ENCODE results near the gene P2RY2. TPM values are rescaled to one million over a fixed set of nuclear protein-coding genes. Genes with fewer than 3 reads are reported as not detected.

The P2RY2 gene
- total and polyA plus RNA-seq, 9 of the 15 experiments (the other 6 are each of a cell fraction or from before 2014, with no cell fraction given) = not detected

DNA sequence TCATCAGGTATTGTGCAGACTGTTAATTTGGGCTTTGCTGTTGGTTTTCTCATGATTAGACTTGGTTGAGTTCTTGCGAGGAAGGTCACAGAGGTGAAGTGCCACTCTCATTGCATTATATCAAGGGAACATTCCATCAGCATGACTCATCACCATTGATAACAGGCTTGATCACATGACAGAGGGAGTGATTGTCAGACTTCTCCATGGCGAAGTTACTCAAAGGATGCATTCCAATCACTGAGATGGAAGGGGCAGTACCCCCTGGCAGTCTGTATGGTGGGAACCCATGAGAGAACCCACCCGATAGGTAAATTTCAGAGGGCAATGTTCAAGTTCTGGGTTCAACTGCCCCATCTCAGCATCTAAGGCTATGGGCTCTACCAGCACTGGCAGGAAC, 19.4 kb upstream of the P2RY2 start (continued):
- no peak for TF ChIP-seq RBM22 (IDR thresholded peaks at IDR 0.05; ENCODE audit: low read depth, low read length, poor library complexity, severe bottlenecking)

DNA sequence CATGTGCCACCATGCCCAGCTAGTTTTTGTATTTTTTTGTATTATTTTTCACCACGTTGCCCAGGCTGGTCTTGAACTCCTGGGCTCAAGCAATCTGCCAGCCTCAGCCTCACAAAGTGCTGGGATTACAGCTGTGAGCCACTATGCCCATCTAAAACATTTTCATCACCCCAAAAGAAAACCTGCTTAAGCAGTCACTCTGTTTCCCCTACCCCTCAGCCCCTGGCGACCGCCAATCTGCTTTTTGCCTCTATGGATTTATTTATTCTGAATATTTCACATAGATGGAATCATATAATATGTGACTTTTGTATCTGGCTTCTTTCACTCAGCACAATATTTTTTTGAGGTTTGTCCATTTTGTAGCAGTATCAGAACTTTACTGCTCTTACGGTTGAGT, 18.6 kb upstream of the P2RY2 start:
- CTCF ChIA-PET (ENCODE audit: low intra/inter-chr PET ratio) = no interaction called here
- no TSS peak for BruUV-seq (replicated peaks)
- Histone ChIP-seq H3K4me1 (replicated peaks in 1 of 2; ENCODE audit: control insufficient read depth in 2 of 2, insufficient read depth in 2 of 2, low read length in 2 of 2) (peaks cover 10% of the 10 kb centered on the region in 2 experiments; a peak in 4 of 5 replicates), H2AFZ (ENCODE audit: low read depth, low read length) (no peak overlapping the region), H3K4me3 (no peak overlapping the region), H3K36me3 (ENCODE audit: control insufficient read depth, insufficient read depth, low read length) (no peaks in the 10 kb centered on the region), H3K9me1 (ENCODE audit: control insufficient read depth, insufficient read depth, low read length) (no peaks in the 10 kb centered on the region), H4K20me1 (replicated peaks; ENCODE audit: control insufficient read depth, insufficient read depth, low read length) (no peaks in the 10 kb centered on the region), H3K9ac (ENCODE audit: insufficient read depth in 1 of 2, low read depth in 2 of 2, low read length in 2 of 2) (no peak overlapping the region), H3K27ac (ENCODE audit: extremely low read depth, low read depth, low read length) (no peak overlapping the region), H3K4me2 (ENCODE audit: insufficient read depth, low read length) (no peak overlapping the region), H3K79me2 (ENCODE audit: control insufficient read depth, insufficient read depth, low read length) (no peaks in the 10 kb centered on the region), H3K27me3 (ENCODE audit: control insufficient read depth in 2 of 2, insufficient read depth in 2 of 2, low read length in 2 of 2) (peaks cover 8 to 26% of the 10 kb centered on the region in 2 experiments), H3K9me3 (replicated peaks; ENCODE audit: control insufficient read depth, insufficient read depth, low read depth, low read length) (no peaks in the 10 kb centered on the region)
- intact Hi-C loops (cut with micrococcal nuclease) = no loop called here
- in situ Hi-C loops (cut with MboI) = no loop called here
- POLR2A ChIA-PET = interaction anchor here (0.6 to 0.7 kb wide), 2 partner anchors 11 to 1738 kb away, joined by 3 read pairs; no protein-coding TSS in a partner anchor
- no peak for DNase-seq (ENCODE audit: extremely low read depth in 1 of 4, low spot score in 3 of 4)
- WGBS (ENCODE audit: insufficient coverage, low coverage, missing lambda C conversion rate) = 31% methylated on average over 4 of the region's 4 CpGs
- ATAC-seq = no peak
- FAIRE-seq = no peak
- TF ChIP-seq POLR2B (IDR thresholded peaks at IDR 0.05; ENCODE audit: low read depth, partially characterized antibody) (no peak), TCF3 (CRISPR knock-in tag; IDR thresholded peaks at IDR 0.05) (no peak), SREBF2 (CRISPR knock-in tag; IDR thresholded peaks at IDR 0.05) (no peak), DNMT1 (IDR thresholded peaks at IDR 0.05) (no peak), L3MBTL2 (IDR thresholded peaks at IDR 0.05) (no peak), NFXL1 (CRISPR knock-in tag; IDR thresholded peaks at IDR 0.05) (no peak), RBBP5 (IDR thresholded peaks at IDR 0.05; ENCODE audit: borderline replicate concordance, insufficient read depth, low read length, poor library complexity, severe bottlenecking) (no peak)
- TF ChIP-seq, protein P1, sequence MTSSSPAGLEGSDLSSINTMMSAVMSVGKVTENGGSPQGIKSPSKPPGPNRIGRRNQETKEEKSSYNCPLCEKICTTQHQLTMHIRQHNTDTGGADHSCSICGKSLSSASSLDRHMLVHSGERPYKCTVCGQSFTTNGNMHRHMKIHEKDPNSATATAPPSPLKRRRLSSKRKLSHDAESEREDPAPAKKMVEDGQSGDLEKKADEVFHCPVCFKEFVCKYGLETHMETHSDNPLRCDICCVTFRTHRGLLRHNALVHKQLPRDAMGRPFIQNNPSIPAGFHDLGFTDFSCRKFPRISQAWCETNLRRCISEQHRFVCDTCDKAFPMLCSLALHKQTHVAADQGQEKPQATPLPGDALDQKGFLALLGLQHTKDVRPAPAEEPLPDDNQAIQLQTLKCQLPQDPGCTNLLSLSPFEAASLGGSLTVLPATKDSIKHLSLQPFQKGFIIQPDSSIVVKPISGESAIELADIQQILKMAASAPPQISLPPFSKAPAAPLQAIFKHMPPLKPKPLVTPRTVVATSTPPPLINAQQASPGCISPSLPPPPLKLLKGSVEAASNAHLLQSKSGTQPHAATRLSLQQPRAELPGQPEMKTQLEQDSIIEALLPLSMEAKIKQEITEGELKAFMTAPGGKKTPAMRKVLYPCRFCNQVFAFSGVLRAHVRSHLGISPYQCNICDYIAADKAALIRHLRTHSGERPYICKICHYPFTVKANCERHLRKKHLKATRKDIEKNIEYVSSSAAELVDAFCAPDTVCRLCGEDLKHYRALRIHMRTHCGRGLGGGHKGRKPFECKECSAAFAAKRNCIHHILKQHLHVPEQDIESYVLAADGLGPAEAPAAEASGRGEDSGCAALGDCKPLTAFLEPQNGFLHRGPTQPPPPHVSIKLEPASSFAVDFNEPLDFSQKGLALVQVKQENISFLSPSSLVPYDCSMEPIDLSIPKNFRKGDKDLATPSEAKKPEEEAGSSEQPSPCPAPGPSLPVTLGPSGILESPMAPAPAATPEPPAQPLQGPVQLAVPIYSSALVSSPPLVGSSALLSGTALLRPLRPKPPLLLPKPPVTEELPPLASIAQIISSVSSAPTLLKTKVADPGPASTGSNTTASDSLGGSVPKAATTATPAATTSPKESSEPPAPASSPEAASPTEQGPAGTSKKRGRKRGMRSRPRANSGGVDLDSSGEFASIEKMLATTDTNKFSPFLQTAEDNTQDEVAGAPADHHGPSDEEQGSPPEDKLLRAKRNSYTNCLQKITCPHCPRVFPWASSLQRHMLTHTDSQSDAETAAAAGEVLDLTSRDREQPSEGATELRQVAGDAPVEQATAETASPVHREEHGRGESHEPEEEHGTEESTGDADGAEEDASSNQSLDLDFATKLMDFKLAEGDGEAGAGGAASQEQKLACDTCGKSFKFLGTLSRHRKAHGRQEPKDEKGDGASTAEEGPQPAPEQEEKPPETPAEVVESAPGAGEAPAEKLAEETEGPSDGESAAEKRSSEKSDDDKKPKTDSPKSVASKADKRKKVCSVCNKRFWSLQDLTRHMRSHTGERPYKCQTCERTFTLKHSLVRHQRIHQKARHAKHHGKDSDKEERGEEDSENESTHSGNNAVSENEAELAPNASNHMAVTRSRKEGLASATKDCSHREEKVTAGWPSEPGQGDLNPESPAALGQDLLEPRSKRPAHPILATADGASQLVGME (CRISPR knock-in tag; IDR thresholded peaks at IDR 0.05) = no peak
- TF ChIP-seq, protein P2, sequence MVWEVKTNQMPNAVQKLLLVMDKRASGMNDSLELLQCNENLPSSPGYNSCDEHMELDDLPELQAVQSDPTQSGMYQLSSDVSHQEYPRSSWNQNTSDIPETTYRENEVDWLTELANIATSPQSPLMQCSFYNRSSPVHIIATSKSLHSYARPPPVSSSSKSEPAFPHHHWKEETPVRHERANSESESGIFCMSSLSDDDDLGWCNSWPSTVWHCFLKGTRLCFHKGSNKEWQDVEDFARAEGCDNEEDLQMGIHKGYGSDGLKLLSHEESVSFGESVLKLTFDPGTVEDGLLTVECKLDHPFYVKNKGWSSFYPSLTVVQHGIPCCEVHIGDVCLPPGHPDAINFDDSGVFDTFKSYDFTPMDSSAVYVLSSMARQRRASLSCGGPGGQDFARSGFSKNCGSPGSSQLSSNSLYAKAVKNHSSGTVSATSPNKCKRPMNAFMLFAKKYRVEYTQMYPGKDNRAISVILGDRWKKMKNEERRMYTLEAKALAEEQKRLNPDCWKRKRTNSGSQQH (CRISPR knock-in tag; IDR thresholded peaks at IDR 0.05) = no peak
- TF ChIP-seq, protein P3, sequence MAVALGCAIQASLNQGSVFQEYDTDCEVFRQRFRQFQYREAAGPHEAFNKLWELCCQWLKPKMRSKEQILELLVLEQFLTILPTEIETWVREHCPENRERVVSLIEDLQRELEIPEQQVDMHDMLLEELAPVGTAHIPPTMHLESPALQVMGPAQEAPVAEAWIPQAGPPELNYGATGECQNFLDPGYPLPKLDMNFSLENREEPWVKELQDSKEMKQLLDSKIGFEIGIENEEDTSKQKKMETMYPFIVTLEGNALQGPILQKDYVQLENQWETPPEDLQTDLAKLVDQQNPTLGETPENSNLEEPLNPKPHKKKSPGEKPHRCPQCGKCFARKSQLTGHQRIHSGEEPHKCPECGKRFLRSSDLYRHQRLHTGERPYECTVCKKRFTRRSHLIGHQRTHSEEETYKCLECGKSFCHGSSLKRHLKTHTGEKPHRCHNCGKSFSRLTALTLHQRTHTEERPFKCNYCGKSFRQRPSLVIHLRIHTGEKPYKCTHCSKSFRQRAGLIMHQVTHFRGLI (CRISPR knock-in tag; IDR thresholded peaks at IDR 0.05) = no peak

Data from K562 (cell line).